OCI-M2 (cell line): Measurements from ENCODE around the gene ATP6V0C.
"Not testable (repeated sequence)": the region's sequence is repeated elsewhere in the genome, so short reads cannot be mapped to it uniquely, and the experiment has no call there.

ENCODE experiments used
- DNase-seq: peaks from one replicate; lab custom pipeline; 2025; ENCODE audit not compliant: unreplicated experiment; lab: John Stamatoyannopoulos, UW

Gene ATP6V0C

GRCh38 chr16:2527071-2527783, 13.5 kb downstream of the ATP6V0C start:
- DNase-seq, result no peak

- no peak for DNase-seq
Observed at GRCh38 chr16:2527784-2528100, 14.0 kb downstream of the ATP6V0C start.

DNA sequence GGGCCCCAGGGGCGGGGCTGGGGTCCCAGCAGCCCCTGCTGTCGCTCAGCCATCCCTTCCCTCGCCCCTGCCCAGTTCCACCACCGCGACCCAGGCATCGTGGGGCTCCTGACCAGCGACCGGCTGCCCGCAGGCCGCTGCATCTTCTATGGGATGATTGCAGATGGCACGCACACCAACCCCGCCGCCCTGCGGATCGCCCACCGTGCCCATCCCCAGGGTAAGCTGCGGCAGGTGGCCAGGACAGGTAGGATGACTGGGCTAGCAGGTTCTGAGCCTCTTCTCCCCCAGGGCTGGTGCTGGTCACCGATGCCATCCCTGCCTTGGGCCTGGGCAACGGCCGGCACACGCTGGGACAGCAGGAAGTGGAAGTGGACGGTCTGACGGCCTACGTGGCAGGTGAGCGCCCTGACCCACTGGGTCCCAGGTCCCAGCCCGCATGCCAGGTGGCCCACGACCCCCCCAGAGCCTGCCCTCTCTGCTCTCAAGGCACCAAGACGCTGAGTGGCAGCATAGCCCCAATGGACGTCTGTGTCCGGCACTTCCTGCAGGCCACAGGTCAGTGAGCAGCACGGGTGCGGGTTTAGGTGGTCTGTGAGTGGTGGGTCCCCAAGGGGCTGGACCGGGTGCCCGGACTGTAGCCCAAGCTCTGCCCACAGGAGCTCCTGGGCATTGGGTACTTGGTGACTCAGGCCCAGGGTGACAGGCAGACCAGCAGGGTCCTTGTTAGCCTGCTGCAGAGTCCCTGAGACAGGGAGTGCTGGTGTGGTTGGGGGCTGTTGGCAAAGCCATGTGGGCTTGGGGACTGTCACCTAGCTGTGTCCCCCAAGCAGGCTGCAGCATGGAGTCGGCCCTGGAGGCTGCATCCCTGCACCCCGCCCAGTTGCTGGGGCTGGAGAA, 14.7 kb downstream of the ATP6V0C start:
- no peak for DNase-seq

DNA sequence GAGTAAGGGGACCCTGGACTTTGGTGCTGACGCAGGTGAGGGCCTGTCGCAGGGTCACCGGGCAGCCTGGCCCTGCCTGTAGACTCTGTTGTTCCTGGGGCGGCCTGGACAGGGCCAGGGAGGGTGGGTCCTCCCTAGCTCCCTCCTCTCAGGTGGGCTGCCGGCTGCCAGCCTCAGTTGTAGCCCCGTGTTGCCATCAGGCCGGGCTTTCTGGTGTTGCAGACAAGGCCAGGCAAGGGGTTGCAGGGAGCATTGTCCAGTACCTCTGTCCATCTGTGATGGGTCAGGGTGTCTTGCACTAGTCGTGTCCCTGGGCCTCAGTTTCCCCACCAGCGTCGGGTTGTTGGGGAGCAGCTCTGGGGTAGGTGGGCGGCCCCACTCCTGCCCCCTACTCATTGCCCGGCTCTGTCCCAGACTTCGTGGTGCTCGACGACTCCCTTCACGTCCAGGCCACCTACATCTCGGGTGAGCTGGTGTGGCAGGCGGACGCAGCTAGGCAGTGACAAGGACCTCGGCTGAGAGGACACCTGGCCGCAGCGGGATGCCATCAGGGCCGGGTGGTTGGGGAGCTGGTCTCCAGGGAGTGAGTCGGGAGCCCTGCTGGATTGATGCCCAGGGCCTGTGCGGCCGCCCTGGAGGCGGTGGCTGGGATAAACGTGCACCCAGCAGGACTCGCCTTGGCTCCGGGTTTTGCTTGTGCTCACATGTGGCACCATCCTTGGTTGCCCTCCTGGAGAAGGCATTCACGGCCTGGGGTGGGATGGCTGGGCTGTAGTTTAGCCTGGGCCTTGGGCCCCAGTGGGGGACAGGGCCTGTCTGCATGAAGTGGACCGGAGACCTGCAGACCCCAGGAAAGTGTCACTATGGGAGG, 15.5 kb downstream of the ATP6V0C start:
- no peak for DNase-seq

DNA sequence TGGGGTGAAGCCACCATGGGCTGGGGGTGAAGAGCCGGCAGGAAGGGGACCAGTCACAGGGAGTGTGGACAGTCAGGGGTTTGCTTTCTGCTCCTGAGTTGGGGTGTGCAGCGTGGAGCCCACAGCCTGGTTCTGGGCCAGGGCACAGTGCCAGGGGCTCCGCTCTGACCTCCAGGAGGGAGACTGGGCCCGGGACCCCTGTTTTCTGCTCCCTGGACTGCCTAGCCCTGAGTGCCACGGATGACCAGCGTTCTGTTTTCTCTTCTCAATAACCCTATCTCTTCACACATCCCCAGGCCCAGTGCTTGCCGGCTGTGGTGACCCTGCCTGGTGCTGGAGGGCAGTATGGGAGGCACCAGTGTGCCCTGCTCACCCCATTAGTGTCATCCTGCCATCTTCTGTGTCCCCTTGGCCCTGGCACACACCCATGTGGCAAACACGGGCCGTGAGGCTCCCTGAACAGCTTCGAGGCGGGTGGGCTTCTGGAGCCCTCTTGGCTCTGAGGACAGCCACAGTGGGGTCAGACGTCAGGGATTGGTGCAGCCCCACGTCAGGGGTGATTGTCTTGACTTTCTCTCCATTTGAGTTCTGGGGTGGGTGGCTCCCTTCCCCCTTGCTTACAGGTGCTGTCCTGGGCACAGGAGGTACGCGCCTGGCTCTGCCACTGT, 16.3 kb downstream of the ATP6V0C start:
- DNase-seq, result no peak

- no peak for DNase-seq
Observed at GRCh38 chr16:2530629-2531318, 17.0 kb downstream of the ATP6V0C start.

DNA sequence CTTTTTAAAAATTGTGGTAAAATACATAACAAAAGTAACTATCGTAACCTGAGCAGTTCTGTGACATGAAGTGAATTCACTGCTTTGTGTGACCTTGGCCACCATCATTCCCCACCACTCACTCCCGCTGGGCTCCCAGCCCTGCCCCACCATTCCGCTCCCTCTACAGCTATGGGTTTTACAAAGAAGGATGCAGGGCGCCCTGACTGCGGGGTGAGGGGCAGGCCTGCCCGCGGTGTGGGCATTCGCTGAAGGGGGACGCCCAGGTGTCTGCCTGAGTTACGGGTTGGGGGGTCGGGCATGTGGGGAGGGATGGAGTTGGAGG, 17.6 kb downstream of the ATP6V0C start, which contains the start of gene CEMP1:
Gene CEMP1, minus strand, starts transcription at position 38 of the 325 bp plus-strand sequence. CDS start 335 bp downstream, outside the sequence.
- DNase-seq, result no peak

DNA sequence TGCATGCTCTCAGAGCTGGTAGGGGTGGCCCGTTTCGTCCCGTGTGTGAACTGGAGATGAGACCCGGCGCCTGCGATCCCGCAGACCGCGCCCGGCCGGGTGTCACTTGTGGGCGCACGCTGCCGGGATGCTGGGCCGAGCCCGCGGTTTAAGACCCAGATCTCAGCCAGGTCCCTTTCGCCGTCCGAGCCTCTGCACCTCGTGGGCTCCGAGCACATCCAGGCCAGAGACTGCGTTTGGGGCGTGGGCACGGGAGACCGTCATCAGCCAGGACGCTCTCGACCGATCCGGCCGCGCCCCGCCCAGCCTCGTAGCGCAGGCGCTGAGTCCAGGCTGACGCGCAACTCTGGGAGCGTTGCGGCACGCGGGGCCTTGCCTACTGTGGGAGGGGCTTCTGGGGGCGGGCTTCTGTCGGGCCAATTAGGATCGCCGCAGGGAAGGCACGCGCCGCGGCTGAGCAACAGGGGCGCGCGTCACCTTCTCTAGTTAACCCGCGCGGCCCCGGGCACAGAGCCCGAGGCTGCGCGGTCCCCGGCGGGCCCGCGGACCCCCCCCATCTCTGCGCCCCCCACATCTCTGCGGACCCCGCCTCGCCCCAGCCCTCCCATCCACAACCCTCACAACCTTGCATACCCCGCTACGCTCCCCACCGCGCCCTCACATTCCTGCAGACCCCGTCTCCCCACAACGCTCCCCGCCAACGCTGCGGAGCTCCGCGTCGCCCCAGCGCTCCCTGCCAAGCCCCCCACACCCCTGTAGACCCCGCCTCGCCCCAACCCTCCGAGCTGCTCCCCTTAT, 18.1 kb downstream of the ATP6V0C start:
- DNase-seq, result no peak

DNA sequence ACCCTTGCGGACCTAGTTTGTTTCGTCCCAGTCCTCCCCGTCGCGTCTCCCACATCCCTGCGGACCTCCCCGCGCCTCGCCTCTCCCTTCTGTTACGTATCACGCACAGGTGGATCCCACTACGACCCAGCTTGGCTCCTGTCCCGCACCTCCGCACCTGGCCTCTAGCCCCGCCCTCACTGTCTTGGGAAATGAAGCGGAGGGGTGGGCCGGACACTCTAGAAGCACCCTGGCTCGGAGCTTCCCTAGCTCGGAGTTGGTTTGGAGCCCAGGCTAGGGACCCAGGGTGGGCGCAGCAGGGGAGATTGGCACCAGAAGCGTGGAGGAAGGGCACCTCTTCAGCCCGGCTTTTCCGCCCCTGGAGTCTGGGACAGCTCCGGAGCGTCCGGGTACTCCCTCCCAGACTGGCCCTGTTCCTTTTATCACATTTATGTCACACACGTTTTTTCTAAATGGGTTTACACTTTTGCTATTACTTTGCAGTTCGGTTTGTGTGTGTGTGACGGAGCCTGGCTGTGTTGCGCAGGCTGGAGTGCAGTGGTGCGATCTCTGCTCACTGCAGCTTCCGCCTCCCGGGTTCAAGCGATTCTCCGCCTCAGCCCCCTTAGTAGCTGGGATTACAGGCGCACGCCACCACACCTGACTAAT, 18.9 kb downstream of the ATP6V0C start:
- no peak for DNase-seq

GRCh38 chr16:2533142-2533755, 19.5 kb downstream of the ATP6V0C start:
- not testable (repeated sequence) for DNase-seq

DNA sequence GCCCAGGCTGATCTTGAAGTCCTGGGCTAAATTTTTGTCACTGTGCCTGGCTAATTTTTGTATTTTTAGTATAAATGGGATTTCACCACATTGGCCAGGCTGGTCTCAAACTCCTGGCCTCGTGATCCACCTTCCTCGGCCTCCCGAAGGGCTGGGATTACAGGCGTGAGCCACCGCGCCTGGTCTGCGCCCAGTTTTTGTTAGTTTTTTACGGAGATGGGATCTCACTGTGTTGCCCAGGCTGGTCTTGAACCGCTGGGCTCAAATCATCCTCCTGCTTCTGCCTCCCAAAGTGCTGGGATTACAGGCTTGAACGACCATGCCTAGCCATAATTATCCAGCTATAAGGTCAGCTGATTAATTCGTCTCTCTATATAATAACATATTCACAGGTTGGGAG, 20.2 kb downstream of the ATP6V0C start:
- DNase-seq, result no peak

GRCh38 chr16:2534335-2534734, 20.6 kb downstream of the ATP6V0C start:
- not testable (repeated sequence) for DNase-seq

DNA sequence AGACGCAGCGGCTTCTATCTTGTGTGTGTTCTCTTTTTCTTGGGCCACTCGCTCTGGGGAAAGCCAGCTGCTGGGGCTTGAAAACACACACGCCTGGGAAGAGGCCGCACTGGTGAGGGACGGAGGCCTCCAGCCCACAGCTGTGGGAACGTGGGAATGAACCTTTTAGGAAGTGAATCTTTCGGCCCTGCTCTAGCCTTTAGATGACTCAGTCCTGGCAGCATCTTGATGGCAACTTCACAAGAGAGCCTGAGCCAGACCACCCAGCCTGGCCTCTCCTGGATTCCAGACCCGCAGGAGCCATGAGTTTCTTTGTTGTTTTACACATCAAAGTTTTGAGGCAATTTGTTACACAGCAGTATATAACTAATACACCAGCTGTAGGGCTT, 21.9 kb downstream of the ATP6V0C start:
- no peak for DNase-seq

DNA sequence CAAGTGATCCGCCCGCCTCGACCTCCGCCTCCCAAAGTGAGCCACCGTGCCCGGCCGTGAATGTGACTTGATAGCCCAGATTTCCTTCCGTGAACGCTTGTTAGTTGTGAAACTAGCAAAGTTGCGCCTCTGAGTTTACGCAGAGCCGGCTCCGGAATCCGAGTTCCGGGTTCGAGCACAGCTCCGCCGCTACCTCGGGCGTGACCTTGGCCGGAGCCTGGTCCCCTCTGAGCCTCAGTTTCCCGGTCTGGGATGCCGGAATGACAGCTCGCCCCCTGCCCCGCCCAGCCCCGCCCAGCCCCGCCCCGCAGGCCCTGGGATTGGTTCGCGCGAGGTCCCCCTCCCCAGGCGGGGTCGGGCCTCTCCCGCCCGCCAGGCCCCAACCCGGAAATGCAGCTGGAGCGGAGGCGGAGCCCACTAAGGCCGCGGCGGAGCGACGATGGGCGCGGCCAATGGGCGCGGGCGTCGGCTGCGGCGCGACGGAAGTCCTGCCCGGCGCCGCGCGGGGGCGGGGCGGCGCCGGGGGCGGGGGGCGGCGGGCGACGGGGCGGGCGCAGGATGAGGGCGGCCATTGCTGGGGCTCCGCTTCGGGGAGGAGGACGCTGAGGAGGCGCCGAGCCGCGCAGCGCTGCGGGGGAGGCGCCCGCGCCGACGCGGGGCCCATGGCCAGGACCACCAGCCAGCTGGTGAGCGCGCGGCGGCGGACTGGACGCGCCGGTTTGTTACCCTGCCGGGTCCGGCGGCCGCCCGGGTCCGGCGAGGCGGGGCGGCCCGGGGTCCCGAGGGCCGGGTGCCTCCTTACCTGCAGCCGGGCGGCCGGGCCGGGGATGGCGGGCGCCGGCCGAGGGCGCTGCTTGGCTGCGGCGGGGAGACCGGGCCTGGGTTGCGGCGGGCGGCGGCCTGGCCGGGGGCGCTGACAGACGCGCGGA, 24.0 kb downstream of the ATP6V0C start, which contains the start of gene PDPK1:
Gene PDPK1, plus strand, starts transcription at position 571 of the 929 bp plus-strand sequence. Its CDS starts 92 bp downstream, at position 663.
- no peak for DNase-seq

GRCh38 chr16:2539192-2539844, 25.6 kb downstream of the ATP6V0C start:
- not testable (repeated sequence) for DNase-seq

GRCh38 chr16:2539845-2540458, 26.2 kb downstream of the ATP6V0C start:
- not testable (repeated sequence) for DNase-seq
